ENCODE results near the gene C2orf15. TPM values are rescaled to one million over a fixed set of nuclear protein-coding genes. Genes with fewer than 3 reads are reported as not detected.

Gene C2orf15
- total RNA-seq, 1 donor from 2014 or later = 5.6 TPM

GRCh38 chr2:99169534-99169933 is 28.0 kb downstream of the C2orf15 start:
- Mint-ChIP-seq H3K36me3 (peaks cover 5% of the 10 kb centered on the region), H3K4me3 (no peak overlapping the region), H3K27ac (no peak overlapping the region), H3K27me3 (no peaks in the 10 kb centered on the region), H3K4me1 (ENCODE audit: unreplicated experiment) (no peaks in the 10 kb centered on the region), H3K9me3 (no peaks in the 10 kb centered on the region)
- no peak for DNase-seq (ENCODE audit: extremely low spot score, unreplicated experiment)
- no peak for TF ChIP-seq CTCF (conservative IDR thresholded peaks at IDR 0.05)

- Mint-ChIP-seq H3K27ac (no peak overlapping the region), H3K27me3 (no peaks in the 10 kb centered on the region), H3K9me3 (no peaks in the 10 kb centered on the region)
Measured at GRCh38 chr2:99171377-99172140, 30.1 kb downstream of the C2orf15 start.

GRCh38 chr2:99180755-99181623 is 39.5 kb downstream of the C2orf15 start, which contains the start of the genes MITD1 and MRPL30:
Gene MITD1 (minus strand): TSS chr2:99181058. CDS start chr2:99180981, 77 bp downstream.
Gene MRPL30 (plus strand): TSS chr2:99181184. CDS start chr2:99186204, 5,020 bp downstream.
- H3K27me3 Mint-ChIP-seq = no peaks in the 10 kb centered on the region
- H3K9me3 Mint-ChIP-seq = no peaks in the 10 kb centered on the region
- peak within 1 kb of the TSS; percentile 100 for H3K4me3 Mint-ChIP-seq
- H3K27ac Mint-ChIP-seq = peak within 1 kb of the TSS; percentile 94
- DNase-seq (ENCODE audit: extremely low spot score, unreplicated experiment) = peak; percentile 91
- TF ChIP-seq CTCF (conservative IDR thresholded peaks at IDR 0.05) = no peak
- peaks cover 4% of the 10 kb centered on the region for H3K36me3 Mint-ChIP-seq
- H3K4me1 Mint-ChIP-seq (ENCODE audit: unreplicated experiment) = peaks cover 37% of the 10 kb centered on the region

More at GRCh38 chr2:99171377-99172140, 30.1 kb downstream of the C2orf15 start:
- H3K36me3 Mint-ChIP-seq = peaks cover 5% of the 10 kb centered on the region
- no peak for DNase-seq (ENCODE audit: extremely low spot score, unreplicated experiment)
- no peaks in the 10 kb centered on the region for H3K4me1 Mint-ChIP-seq (ENCODE audit: unreplicated experiment)
- TF ChIP-seq CTCF (conservative IDR thresholded peaks at IDR 0.05) = no peak
- H3K4me3 Mint-ChIP-seq = no peak overlapping the region

GRCh38 chr2:99181624-99182000 is 40.1 kb downstream of the C2orf15 start:
- peaks cover 4% of the 10 kb centered on the region for H3K36me3 Mint-ChIP-seq
- H3K9me3 Mint-ChIP-seq = no peaks in the 10 kb centered on the region
- peak overlapping the region; percentile 100 for H3K4me3 Mint-ChIP-seq
- peak overlapping the region; percentile 94 for H3K27ac Mint-ChIP-seq
- peaks cover 37% of the 10 kb centered on the region for H3K4me1 Mint-ChIP-seq (ENCODE audit: unreplicated experiment)
- no peaks in the 10 kb centered on the region for H3K27me3 Mint-ChIP-seq
- no peak for DNase-seq (ENCODE audit: extremely low spot score, unreplicated experiment)
- no peak for TF ChIP-seq CTCF (conservative IDR thresholded peaks at IDR 0.05)

GRCh38 chr2:99183025-99183424 is 41.5 kb downstream of the C2orf15 start:
- DNase-seq (ENCODE audit: extremely low spot score, unreplicated experiment) = no peak
- no peak overlapping the region for H3K27ac Mint-ChIP-seq
- no peak for TF ChIP-seq CTCF (conservative IDR thresholded peaks at IDR 0.05)
- H3K4me3 Mint-ChIP-seq = peak overlapping the region; percentile 56
- H3K27me3 Mint-ChIP-seq = no peaks in the 10 kb centered on the region
- H3K36me3 Mint-ChIP-seq = peaks cover 7% of the 10 kb centered on the region
- no peaks in the 10 kb centered on the region for H3K9me3 Mint-ChIP-seq
- peaks cover 37% of the 10 kb centered on the region for H3K4me1 Mint-ChIP-seq (ENCODE audit: unreplicated experiment)
